ENCODE measurements around the gene AKR1B1. TPM values are rescaled to one million over a fixed set of nuclear protein-coding genes. Genes with fewer than 3 reads are reported as not detected.

AKR1B1 gene
- total RNA-seq, 2 donors from 2014 or later = 48.4 to 60.1 TPM

GRCh38 chr7:134419085-134419484 is 39.8 kb downstream of the AKR1B1 start:
- no peaks in the 10 kb centered on the region for H3K9me3 ChIP-seq (ENCODE audit: control insufficient read depth, low read length, poor library complexity, severe bottlenecking)

DNA sequence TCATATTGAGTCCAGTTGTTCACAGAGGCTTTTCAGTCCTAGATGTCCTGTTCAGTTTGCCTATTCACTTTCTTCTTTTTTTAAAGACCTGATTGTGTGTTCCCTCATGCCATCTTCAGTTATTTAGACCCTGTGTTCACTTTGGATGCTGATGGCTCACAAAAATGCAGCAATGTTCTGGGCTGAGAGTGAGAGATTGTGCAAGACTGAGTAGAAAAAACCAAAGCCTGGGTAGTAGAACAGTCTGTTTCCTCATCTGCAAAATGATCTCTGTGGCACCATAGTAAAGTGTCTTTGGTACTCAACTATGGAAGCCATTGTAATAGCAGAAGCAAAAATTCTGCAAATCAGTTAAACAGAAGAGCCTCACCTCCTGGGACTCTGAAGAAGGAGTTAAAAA is 43.2 kb downstream of the AKR1B1 start:
- no peak for ATAC-seq
- H3K27me3 Mint-ChIP-seq = peaks cover 31% of the 10 kb centered on the region
- peaks cover 2% of the 10 kb centered on the region for H3K36me3 Mint-ChIP-seq (ENCODE audit: low read depth)

More at GRCh38 chr7:134419085-134419484, 39.8 kb downstream of the AKR1B1 start:
- no peaks in the 10 kb centered on the region for H3K4me1 Mint-ChIP-seq
- peak overlapping the region; percentile 6 for H3K27ac Mint-ChIP-seq
- ATAC-seq (no peak), DNase-seq (no peak)
- peaks cover 2% of the 10 kb centered on the region for H3K36me3 Mint-ChIP-seq (ENCODE audit: low read depth)
- H3K27me3 Mint-ChIP-seq = peaks cover 39% of the 10 kb centered on the region
- H3K4me3 Mint-ChIP-seq = no peak overlapping the region

DNA sequence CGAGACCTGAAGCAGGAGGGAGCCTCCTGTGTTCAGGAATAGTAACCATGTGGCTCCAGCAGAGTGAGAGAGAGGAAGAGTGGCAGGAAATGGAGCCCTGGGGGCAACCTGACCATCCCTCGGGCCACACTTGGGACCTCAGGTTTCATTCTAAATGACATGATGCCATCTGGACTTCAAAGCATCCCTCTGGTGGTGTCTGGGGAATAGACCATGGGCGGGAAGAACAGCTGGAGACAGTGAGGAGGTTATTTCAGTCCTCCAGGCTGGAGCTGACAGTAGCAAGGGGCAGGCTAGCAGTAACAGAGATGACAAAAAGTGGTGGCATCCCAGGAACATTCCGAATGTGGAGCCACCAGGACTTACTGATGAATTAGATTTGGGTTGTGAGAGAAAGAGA is 44.8 kb downstream of the AKR1B1 start:
- DNase-seq (no peak), ATAC-seq (no peak)
- Mint-ChIP-seq H3K36me3 (ENCODE audit: low read depth) (no peaks in the 10 kb centered on the region), H3K27me3 (peaks cover 18% of the 10 kb centered on the region), H3K4me1 (no peaks in the 10 kb centered on the region), H3K27ac (no peak overlapping the region), H3K4me3 (no peak overlapping the region)
- no peaks in the 10 kb centered on the region for H3K9me3 ChIP-seq (ENCODE audit: control insufficient read depth, low read length, poor library complexity, severe bottlenecking)

More for the DNA sequence above, 43.2 kb downstream of the AKR1B1 start:
- no peak for DNase-seq
- Mint-ChIP-seq H3K4me1 (no peaks in the 10 kb centered on the region), H3K4me3 (no peak overlapping the region), H3K27ac (no peak overlapping the region)
- no peaks in the 10 kb centered on the region for H3K9me3 ChIP-seq (ENCODE audit: control insufficient read depth, low read length, poor library complexity, severe bottlenecking)

GRCh38 chr7:134407311-134407710 is 51.6 kb downstream of the AKR1B1 start:
- Mint-ChIP-seq H3K4me3 (no peak overlapping the region), H3K27me3 (peaks cover 22% of the 10 kb centered on the region), H3K4me1 (no peaks in the 10 kb centered on the region), H3K36me3 (ENCODE audit: low read depth) (no peaks in the 10 kb centered on the region), H3K27ac (no peak overlapping the region)
- ATAC-seq = no peak
- no peaks in the 10 kb centered on the region for H3K9me3 ChIP-seq (ENCODE audit: control insufficient read depth, low read length, poor library complexity, severe bottlenecking)
- DNase-seq = no peak

- Mint-ChIP-seq H3K36me3 (ENCODE audit: low read depth) (no peaks in the 10 kb centered on the region), H3K27ac (no peak overlapping the region), H3K4me3 (no peak overlapping the region), H3K27me3 (peaks cover 22% of the 10 kb centered on the region), H3K4me1 (no peaks in the 10 kb centered on the region)
- ATAC-seq = no peak
- H3K9me3 ChIP-seq (ENCODE audit: control insufficient read depth, low read length, poor library complexity, severe bottlenecking) = no peaks in the 10 kb centered on the region
- no peak for DNase-seq
These were observed 52.5 kb downstream of the AKR1B1 start for GRCh38 chr7:134406431-134406830.

DNA sequence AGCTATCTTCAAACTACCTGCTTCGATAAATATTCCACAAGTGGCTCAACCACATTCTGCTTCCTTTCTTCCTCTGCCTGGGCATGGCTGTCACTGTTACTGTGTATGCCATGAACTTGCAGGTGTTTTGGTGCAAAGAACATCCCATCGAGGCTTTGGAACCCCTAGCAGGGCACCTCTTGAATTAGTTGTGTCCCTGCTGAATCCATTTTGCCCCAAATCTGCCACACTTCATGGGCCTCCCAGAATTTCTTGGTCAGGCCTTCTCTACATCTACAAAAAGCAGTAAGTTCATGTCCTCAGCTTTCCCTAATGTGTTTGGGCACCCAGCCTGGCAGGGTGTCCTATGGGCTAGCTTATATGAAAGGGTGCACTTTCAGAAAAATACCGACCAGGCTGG is 53.6 kb downstream of the AKR1B1 start:
- no peaks in the 10 kb centered on the region for H3K36me3 Mint-ChIP-seq (ENCODE audit: low read depth)
- peaks cover 22% of the 10 kb centered on the region for H3K27me3 Mint-ChIP-seq
- H3K9me3 ChIP-seq (ENCODE audit: control insufficient read depth, low read length, poor library complexity, severe bottlenecking) = no peaks in the 10 kb centered on the region
- H3K4me3 Mint-ChIP-seq = no peak overlapping the region
- ATAC-seq (no peak), DNase-seq (no peak)
- no peak overlapping the region for H3K27ac Mint-ChIP-seq
- H3K4me1 Mint-ChIP-seq = no peaks in the 10 kb centered on the region

DNA sequence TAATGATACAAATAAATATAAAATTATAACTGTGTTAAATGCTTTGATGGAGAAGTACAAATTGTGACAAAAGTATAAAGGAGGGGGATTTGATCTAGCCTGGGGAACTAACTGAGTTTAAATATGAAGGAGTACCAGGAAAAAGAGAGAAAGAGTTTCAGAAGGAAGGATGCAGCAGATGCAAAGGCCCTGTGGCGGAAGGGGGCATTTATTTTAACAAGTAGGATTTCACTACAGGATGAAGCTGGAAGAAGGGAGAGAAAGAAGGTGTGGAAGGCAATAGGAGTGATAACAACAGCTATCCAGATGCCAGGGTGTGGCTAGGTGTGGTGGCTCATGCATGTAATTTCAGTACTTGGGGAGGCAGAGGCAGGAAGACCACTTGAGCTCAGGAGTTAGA is 55.8 kb downstream of the AKR1B1 start:
- no peaks in the 10 kb centered on the region for H3K9me3 ChIP-seq (ENCODE audit: control insufficient read depth, low read length, poor library complexity, severe bottlenecking)
- Mint-ChIP-seq H3K4me1 (no peaks in the 10 kb centered on the region), H3K27me3 (peaks cover 27% of the 10 kb centered on the region), H3K36me3 (ENCODE audit: low read depth) (no peaks in the 10 kb centered on the region), H3K27ac (no peak overlapping the region), H3K4me3 (no peak overlapping the region)
- ATAC-seq = no peak
- no peak for DNase-seq

DNA sequence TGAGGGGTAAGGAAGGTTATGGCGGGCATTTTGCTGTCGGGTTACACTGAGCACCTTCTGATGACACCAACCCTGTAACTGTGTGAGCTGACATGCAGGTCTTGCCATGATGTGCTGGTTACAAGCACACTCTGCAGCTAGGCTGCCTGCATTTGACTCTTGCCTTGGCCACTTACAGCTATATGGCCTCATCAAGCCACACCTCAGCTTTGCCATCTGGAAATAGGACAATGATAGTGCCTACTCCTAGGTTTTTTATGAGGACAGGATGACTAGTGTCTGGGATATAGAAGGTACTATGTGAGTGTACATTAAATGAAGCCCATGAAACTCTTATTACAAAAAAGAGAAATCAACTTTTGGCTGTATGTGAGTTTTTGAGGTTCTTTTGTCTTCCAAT is 58.0 kb downstream of the AKR1B1 start:
- Mint-ChIP-seq H3K4me3 (no peak overlapping the region), H3K27ac (no peak overlapping the region), H3K27me3 (peaks cover 39% of the 10 kb centered on the region), H3K4me1 (peaks cover 2% of the 10 kb centered on the region), H3K36me3 (ENCODE audit: low read depth) (no peaks in the 10 kb centered on the region)
- DNase-seq (no peak), ATAC-seq (no peak)
- no peaks in the 10 kb centered on the region for H3K9me3 ChIP-seq (ENCODE audit: control insufficient read depth, low read length, poor library complexity, severe bottlenecking)

DNA sequence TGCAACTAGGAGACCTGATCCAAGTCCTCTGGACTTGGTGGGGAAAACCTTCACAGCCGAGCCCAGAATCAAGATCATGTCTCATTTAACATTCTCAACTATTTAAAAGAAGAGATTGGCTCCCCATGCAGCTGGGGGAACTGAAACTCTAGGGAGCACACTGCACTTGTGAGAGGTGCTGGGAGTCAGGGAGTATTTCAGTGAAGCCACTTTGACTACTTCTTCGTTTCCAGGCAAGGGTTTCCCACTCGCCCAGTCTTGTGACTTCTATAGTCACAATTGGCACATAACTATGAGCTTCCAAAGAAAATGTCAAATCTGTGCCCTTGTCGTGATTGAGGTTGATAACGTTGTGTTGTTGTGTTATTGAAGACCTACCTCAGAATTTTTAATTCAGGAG is 62.9 kb downstream of the AKR1B1 start:
- DNase-seq (no peak), ATAC-seq (no peak)
- H3K27me3 Mint-ChIP-seq = peaks cover 58% of the 10 kb centered on the region
- H3K27ac Mint-ChIP-seq = no peak overlapping the region
- no peaks in the 10 kb centered on the region for H3K9me3 ChIP-seq (ENCODE audit: control insufficient read depth, low read length, poor library complexity, severe bottlenecking)
- no peak overlapping the region for H3K4me3 Mint-ChIP-seq
- H3K36me3 Mint-ChIP-seq (ENCODE audit: low read depth) = no peaks in the 10 kb centered on the region
- peaks cover 2% of the 10 kb centered on the region for H3K4me1 Mint-ChIP-seq

DNA sequence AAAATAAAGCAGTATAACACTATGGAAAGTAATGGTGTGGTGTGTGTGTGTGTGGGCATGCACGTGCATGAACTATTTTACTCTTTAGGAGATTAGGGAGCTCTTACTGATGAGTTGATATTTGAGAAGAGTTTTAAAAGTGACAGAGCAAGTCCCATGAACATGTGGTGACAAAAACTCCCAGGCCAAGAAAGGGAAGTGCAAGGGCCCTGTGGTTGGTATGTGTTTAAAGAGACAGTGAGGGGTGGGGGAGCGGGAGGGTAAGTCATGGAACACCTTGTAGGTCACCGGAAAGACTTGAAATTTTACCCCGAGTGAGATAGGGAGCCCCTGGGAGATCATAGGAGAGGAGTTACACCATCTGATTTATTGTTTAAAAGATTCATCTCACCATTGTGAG is 63.3 kb downstream of the AKR1B1 start:
- Mint-ChIP-seq H3K4me1 (peaks cover 2% of the 10 kb centered on the region), H3K36me3 (ENCODE audit: low read depth) (no peaks in the 10 kb centered on the region), H3K4me3 (no peak overlapping the region), H3K27me3 (peaks cover 58% of the 10 kb centered on the region), H3K27ac (no peak overlapping the region)
- no peaks in the 10 kb centered on the region for H3K9me3 ChIP-seq (ENCODE audit: control insufficient read depth, low read length, poor library complexity, severe bottlenecking)
- ATAC-seq (no peak), DNase-seq (no peak)

GRCh38 chr7:134394056-134394455 is 64.8 kb downstream of the AKR1B1 start:
- DNase-seq (no peak), ATAC-seq (no peak)
- Mint-ChIP-seq H3K4me3 (no peak overlapping the region), H3K4me1 (peaks cover 2% of the 10 kb centered on the region), H3K36me3 (ENCODE audit: low read depth) (no peaks in the 10 kb centered on the region), H3K27ac (no peak overlapping the region), H3K27me3 (peaks cover 55% of the 10 kb centered on the region)
- H3K9me3 ChIP-seq (ENCODE audit: control insufficient read depth, low read length, poor library complexity, severe bottlenecking) = no peaks in the 10 kb centered on the region

Other genes with a start within 250 kb of the AKR1B1 start
- 10 to 100 TPM; 11.6 to 13.9 TPM for gene SLC35B4, start 142.2 kb downstream of the AKR1B1 start, total RNA-seq
- not detected for gene AKR1B10, start 68.5 kb upstream of the AKR1B1 start, total RNA-seq
- not detected for gene AKR1B15, start 90.0 kb upstream of the AKR1B1 start, total RNA-seq
- 10 to 100 TPM in 1 of 2 donors, 1 to 10 TPM in 1; 9.9 to 13.7 TPM for gene BPGM, start 187.8 kb upstream of the AKR1B1 start, total RNA-seq